SK-MEL-5 (cell line): ENCODE data around the gene SNAPC5. TPM values are rescaled to one million over a fixed set of nuclear protein-coding genes. Genes with fewer than 3 reads are reported as not detected.
A peak's percentile ranks its signal among the peaks of the same experiment; 100 is the strongest.
"Not testable (repeated sequence)": the region's sequence is repeated elsewhere in the genome, so short reads cannot be mapped to it uniquely, and the experiment has no call there.

Experiments
- DNase-seq: peaks from one replicate; pipeline ENCODE4 v3.0.0-alpha.2; 2016; ENCODE audit warnings: low read depth, low spot score
- in situ Hi-C: cut with HindIII; loops from 2 replicates; pipeline ENCODE4 v1.10.0; 2016; ENCODE audit warnings: low sequenced_read_pairs, high pct_unique_total_duplicates, low pct_unique_long_range_greater_than_20kb
- small RNA-seq, 2 experiments: library from RNA; depleted of rRNA; stranded (forward); fragments of <200 nt; gene quantifications; one replicate each; pipeline ENCODE3, GENCODE V24; 2014
- total RNA-seq: library from RNA; depleted of rRNA; stranded (reverse); fragments of >200 nt; shearing (Covaris generic); gene quantifications from 2 replicates; pipeline ENCODE4 v1.2.3, GENCODE V29; 2014; rRNA removed

SNAPC5 gene
- total RNA-seq, 1 experiment from 2014 or later, result 60.5 TPM

- in situ Hi-C loops, result no loop called here
These were observed 25.2 kb downstream of the SNAPC5 start for GRCh38 chr15:66472176-66472999.

GRCh38 chr15:66470825-66471224 lies 26.7 kb downstream of the SNAPC5 start:
- DNase-seq, in situ Hi-C loops: not testable (repeated sequence)

More at GRCh38 chr15:66472176-66472999, 25.2 kb downstream of the SNAPC5 start:
- DNase-seq, result no peak

GRCh38 chr15:66467162-66468040 lies 30.2 kb downstream of the SNAPC5 start:
- DNase-seq, in situ Hi-C loops: not testable (repeated sequence)

GRCh38 chr15:66465294-66465693 lies 32.3 kb downstream of the SNAPC5 start:
- DNase-seq, in situ Hi-C loops: not testable (repeated sequence)

- in situ Hi-C loops, result no loop called here
- no peak for DNase-seq
These were observed 34.9 kb downstream of the SNAPC5 start for GRCh38 chr15:66462627-66463026.

GRCh38 chr15:66461917-66462316 lies 35.6 kb downstream of the SNAPC5 start:
- no peak for DNase-seq
- in situ Hi-C loops, result no loop called here

- in situ Hi-C loops, DNase-seq: not testable (repeated sequence)
These were observed 36.3 kb downstream of the SNAPC5 start for GRCh38 chr15:66461294-66461693.

GRCh38 chr15:66459818-66460615 lies 37.5 kb downstream of the SNAPC5 start:
- DNase-seq, result no peak

GRCh38 chr15:66456211-66456610 lies 41.4 kb downstream of the SNAPC5 start:
- in situ Hi-C loops, result no loop called here

More at GRCh38 chr15:66459818-66460615, 37.5 kb downstream of the SNAPC5 start:
- in situ Hi-C loops, result no loop called here

GRCh38 chr15:66454143-66454542 lies 43.4 kb downstream of the SNAPC5 start:
- DNase-seq, result no peak
- in situ Hi-C loops, result no loop called here

More at GRCh38 chr15:66456211-66456610, 41.4 kb downstream of the SNAPC5 start:
- DNase-seq, result no peak

- peak; percentile 18 for DNase-seq
- in situ Hi-C loops, result no loop called here
These were observed 44.5 kb downstream of the SNAPC5 start for GRCh38 chr15:66452971-66453580.

- DNase-seq, result no peak
- in situ Hi-C loops, result no loop called here
These were observed 45.1 kb downstream of the SNAPC5 start for GRCh38 chr15:66452420-66452819.

Small RNAs within 50 kb of the gene (small RNA-seq; reads per million reads assigned to genes)
- gene MIR4512 (0 reads per million in 2 experiments), gene RF01159 (0 reads per million in 2 experiments), gene SNORD16 (0 reads per million in 2 experiments), gene SNORD18A (0 reads per million in 2 experiments), gene SNORD18B (0 reads per million in 2 experiments), gene SNORD18C (0 reads per million in 2 experiments)

Other genes starting within 250 kb of the SNAPC5 start
- gene MEGF11, start 244.0 kb downstream of the SNAPC5 start, total RNA-seq, result 0.24 and 0.37 TPM in 2 replicates
- 28.2 and 42.8 TPM in 2 replicates for gene DIS3L, start 204.2 kb downstream of the SNAPC5 start, total RNA-seq
- 23.3 and 24.0 TPM in 2 replicates for gene TIPIN, start 141.1 kb downstream of the SNAPC5 start, total RNA-seq
- 16.2 and 18.5 TPM in 2 replicates for gene MAP2K1, start 110.8 kb downstream of the SNAPC5 start, total RNA-seq
- 7,059 and 7,927 TPM in 2 replicates for gene RPL4, start 7.1 kb upstream of the SNAPC5 start, total RNA-seq
- 18.7 and 25.5 TPM in 2 replicates for gene ZWILCH, start 7.6 kb upstream of the SNAPC5 start, total RNA-seq
- gene LCTL, start 68.2 kb upstream of the SNAPC5 start, total RNA-seq, result 0.21 and 0.40 TPM in 2 replicates
- 3.2 and 4.6 TPM in 2 replicates for gene SMAD6, start 204.5 kb upstream of the SNAPC5 start, total RNA-seq